Germinal center (tissue), 1 donor: ENCODE measurements around the gene AP4B1.
"Not testable (repeated sequence)": the region's sequence is repeated elsewhere in the genome, so short reads cannot be mapped to it uniquely, and the experiment has no call there.

ENCODE experiments used
- DNase-seq: peaks from one replicate; pipeline ENCODE4 v3.0.0; 2012; ENCODE audit warnings: mixed read lengths, low spot score

Gene AP4B1

GRCh38 chr1:113904674-113905434 lies at the start of gene AP4B1, which contains the start of gene DCLRE1B:
TSS of gene AP4B1 (minus strand) at chr1:113904799. CDS start at chr1:113904717, 82 bp downstream.
TSS of gene DCLRE1B (plus strand) at chr1:113905326. CDS start at chr1:113905587, 261 bp downstream.
- peak; percentile 97 for DNase-seq

GRCh38 chr1:113951719-113952118 lies 47.1 kb upstream of the AP4B1 start:
- no peak for DNase-seq

GRCh38 chr1:113950908-113951307 lies 46.3 kb upstream of the AP4B1 start:
- DNase-seq, result no peak

GRCh38 chr1:113949007-113949406 lies 44.4 kb upstream of the AP4B1 start:
- no peak for DNase-seq

GRCh38 chr1:113948151-113948550 lies 43.6 kb upstream of the AP4B1 start:
- DNase-seq, result not testable (repeated sequence)

GRCh38 chr1:113947388-113948107 lies 42.9 kb upstream of the AP4B1 start:
- DNase-seq, result no peak

GRCh38 chr1:113946678-113947387 lies 42.2 kb upstream of the AP4B1 start:
- no peak for DNase-seq

- DNase-seq, result no peak
Observed at GRCh38 chr1:113946112-113946511, 41.5 kb upstream of the AP4B1 start.

GRCh38 chr1:113945329-113945728 lies 40.7 kb upstream of the AP4B1 start:
- DNase-seq, result no peak

GRCh38 chr1:113943028-113943811 lies 38.6 kb upstream of the AP4B1 start:
- DNase-seq, result no peak

- DNase-seq, result no peak
Observed at GRCh38 chr1:113942527-113942926, 37.9 kb upstream of the AP4B1 start.

- no peak for DNase-seq
Observed at GRCh38 chr1:113941245-113941559, 36.6 kb upstream of the AP4B1 start.

- no peak for DNase-seq
Observed at GRCh38 chr1:113940365-113941244, 36.0 kb upstream of the AP4B1 start.

- no peak for DNase-seq
Observed at GRCh38 chr1:113938192-113938591, 33.6 kb upstream of the AP4B1 start.

- no peak for DNase-seq
Observed at GRCh38 chr1:113937146-113937545, 32.5 kb upstream of the AP4B1 start.

- DNase-seq, result no peak
Observed at GRCh38 chr1:113935970-113936369, 31.4 kb upstream of the AP4B1 start.

- DNase-seq, result no peak
Observed at GRCh38 chr1:113935176-113935575, 30.6 kb upstream of the AP4B1 start.

- no peak for DNase-seq
Observed at GRCh38 chr1:113934511-113935055, 30.0 kb upstream of the AP4B1 start.

GRCh38 chr1:113934006-113934405 lies 29.4 kb upstream of the AP4B1 start:
- DNase-seq, result no peak

- no peak for DNase-seq
Observed at GRCh38 chr1:113931451-113931851, 26.9 kb upstream of the AP4B1 start.
